ENCODE data around the gene CYP4B1.

DNA sequence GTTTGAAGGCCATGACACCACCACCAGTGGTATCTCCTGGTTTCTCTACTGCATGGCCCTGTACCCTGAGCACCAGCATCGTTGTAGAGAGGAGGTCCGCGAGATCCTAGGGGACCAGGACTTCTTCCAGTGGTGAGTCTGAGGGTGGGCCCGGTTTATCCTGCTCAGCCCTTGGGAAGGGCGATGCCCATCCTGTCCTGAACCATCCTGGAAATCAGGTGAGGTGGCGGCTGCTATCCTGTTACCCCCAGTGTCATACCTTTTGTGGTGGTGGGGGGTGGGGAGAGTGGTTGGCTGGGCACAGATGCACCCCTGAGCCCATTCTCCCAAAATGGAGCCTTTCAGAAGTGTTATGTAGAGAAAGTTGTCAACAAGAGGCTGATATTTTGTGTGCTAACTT is 16.3 kb downstream of the CYP4B1 start:
- TF ChIP-seq, protein P1, sequence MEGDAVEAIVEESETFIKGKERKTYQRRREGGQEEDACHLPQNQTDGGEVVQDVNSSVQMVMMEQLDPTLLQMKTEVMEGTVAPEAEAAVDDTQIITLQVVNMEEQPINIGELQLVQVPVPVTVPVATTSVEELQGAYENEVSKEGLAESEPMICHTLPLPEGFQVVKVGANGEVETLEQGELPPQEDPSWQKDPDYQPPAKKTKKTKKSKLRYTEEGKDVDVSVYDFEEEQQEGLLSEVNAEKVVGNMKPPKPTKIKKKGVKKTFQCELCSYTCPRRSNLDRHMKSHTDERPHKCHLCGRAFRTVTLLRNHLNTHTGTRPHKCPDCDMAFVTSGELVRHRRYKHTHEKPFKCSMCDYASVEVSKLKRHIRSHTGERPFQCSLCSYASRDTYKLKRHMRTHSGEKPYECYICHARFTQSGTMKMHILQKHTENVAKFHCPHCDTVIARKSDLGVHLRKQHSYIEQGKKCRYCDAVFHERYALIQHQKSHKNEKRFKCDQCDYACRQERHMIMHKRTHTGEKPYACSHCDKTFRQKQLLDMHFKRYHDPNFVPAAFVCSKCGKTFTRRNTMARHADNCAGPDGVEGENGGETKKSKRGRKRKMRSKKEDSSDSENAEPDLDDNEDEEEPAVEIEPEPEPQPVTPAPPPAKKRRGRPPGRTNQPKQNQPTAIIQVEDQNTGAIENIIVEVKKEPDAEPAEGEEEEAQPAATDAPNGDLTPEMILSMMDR (IDR thresholded peaks at IDR 0.05; ENCODE audit: insufficient read depth, low read length, poor library complexity, severe bottlenecking) = no peak
- TF ChIP-seq EZH2phosphoT487 (conservative IDR thresholded peaks at IDR 0.05; ENCODE audit: low read length) = no peak

All from SU-DHL-6 (cell line).